Stimulated activated CD8-positive, alpha-beta memory T cell treated with anti-CD3 and anti-CD28 coated beads, Interleukin-4, amount 100 ng/mL, for 24 hours (primary cell): ENCODE results near the gene ATP8A2.
"Not testable (repeated sequence)": the region's sequence is repeated elsewhere in the genome, so short reads cannot be mapped to it uniquely, and the experiment has no call there.

ENCODE experiments used
- DNase-seq: peaks from one replicate; pipeline ENCODE4 v3.0.0-alpha.2; 2020; ENCODE audit warnings: low read depth

ATP8A2 gene

GRCh38 chr13:25807562-25807961, 435.8 kb downstream of the ATP8A2 start:
- DNase-seq = no peak

GRCh38 chr13:25811506-25811905, 439.7 kb downstream of the ATP8A2 start:
- DNase-seq = no peak

DNA sequence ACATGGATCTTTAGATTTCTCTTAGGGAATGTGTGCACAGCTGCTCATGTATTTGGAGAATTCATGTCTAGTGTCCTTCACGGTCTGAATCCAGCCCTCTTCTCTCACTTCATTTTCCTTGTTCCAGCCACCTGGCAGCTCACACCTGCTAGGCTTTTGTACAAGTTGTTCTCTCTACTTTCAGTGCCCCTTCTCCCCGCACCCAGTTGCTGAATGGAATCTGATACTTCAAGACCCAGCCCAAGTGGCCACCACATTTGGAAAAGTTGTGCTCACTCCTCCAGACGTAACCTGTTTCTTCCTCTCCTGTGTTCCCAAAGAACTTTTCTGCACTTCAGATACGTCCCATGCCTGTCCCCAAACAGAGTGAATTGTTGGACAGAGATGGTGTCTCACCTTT, 444.5 kb downstream of the ATP8A2 start:
- no peak for DNase-seq

DNA sequence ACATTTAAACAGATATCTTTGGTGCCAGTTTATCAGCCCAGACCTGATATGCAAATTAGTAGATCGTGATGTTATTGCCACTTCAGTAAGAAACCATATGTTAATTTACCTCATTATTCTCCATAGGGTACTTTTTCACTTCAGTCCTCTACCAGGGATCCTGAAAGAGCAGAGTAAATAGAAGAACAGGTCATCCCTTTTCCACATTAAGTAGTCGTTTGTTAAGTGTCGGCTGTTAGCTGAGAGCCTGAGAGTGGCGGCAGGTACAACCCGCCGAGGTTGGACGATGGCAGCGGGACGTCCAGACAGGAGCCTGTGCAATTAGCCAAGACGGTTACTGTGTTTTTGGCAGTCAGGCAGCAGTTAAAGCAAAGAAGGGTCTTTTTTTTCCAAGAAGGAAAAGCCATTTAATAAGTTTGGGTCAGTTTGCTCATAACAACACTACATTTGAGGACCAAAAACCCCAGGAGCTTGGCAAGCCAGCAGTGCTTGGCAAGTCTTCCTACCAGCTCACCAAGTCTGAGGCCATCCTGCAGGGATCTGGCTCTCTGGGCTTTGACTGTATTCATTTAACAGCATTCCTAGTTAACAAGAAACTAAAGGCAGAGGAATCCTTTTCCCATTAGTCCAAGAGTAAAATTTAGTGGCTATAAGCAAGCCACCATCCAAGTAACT, 448.2 kb downstream of the ATP8A2 start:
- no peak for DNase-seq

DNA sequence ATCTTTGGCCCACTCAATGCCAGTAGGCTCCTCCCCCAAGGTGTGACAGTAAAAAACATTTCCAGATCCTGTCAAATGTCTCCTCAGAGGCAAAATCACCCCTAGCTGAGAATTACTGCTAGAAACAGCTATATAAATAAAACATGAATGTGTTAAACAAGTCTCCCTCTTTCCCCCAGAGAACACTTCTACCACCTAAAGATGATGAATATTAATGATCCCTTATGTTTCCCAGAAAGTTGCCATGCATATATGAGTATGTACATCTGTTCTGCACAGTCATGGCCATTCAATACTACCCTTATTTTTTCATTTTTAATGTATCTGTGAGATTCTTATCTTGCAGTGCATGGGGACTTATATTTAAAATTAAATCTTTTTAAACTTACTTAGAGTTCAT, 450.0 kb downstream of the ATP8A2 start:
- DNase-seq = no peak

GRCh38 chr13:25827221-25827620, 455.4 kb downstream of the ATP8A2 start:
- DNase-seq = not testable (repeated sequence)

- no peak for DNase-seq
Measured at GRCh38 chr13:25827831-25828465, 456.2 kb downstream of the ATP8A2 start.

GRCh38 chr13:25833761-25834160, 462.0 kb downstream of the ATP8A2 start:
- DNase-seq = no peak

DNA sequence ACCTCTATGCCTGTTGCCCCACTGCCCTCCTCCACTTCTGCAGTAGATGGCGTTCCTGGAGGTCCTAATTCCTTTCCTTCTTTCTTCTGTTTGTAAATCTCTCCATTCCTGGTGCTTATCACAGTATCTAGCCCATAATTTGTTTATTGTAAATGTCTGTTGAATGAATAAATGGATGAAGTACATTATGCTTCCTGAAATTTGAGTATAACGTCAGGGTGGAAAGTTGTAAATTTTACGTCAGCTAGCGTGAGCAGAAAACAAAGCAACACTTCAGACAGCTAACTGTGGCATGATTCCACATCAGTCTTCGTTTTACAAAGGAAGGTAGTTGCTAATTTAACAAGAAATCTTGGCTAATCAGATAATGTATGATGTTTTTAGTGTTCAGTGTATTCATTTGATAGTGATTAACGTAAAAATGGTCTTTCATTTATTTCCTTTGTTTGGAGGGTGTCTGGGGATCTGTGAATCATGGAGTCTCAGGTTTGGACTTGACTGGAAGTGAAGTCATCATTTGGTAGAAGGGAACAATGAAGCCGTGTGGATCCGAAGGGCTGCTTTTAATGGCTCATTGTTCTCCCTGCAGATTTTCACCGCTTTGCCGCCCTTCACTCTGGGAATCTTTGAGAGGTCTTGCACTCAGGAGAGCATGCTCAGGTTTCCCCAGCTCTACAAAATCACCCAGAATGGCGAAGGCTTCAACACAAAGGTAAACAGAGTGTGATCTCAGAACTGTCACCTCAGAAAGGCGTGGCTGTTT, 465.0 kb downstream of the ATP8A2 start:
- no peak for DNase-seq

GRCh38 chr13:25839371-25839770, 467.6 kb downstream of the ATP8A2 start:
- DNase-seq = no peak

GRCh38 chr13:25840261-25840660, 468.5 kb downstream of the ATP8A2 start:
- DNase-seq = no peak

DNA sequence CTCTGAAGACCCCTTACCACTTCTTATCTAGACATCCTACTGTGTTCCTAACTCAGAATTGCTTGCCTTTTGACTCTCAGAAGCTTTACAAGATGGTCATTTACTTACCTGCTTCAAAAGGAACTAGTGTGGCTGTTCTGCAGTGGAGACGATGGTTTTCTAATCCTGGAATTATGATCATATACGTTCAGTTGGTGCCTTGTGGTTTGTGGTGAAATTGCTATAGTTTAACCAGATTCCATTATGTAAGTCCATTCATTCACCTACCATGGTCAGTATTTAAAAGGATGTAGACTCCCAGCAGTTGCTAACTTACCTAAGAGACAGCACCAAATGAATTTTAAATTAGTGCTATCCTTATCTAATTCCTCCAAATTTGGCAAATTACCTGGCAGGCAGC, 469.2 kb downstream of the ATP8A2 start:
- no peak for DNase-seq

- DNase-seq = no peak
Measured at GRCh38 chr13:25843692-25844091, 471.9 kb downstream of the ATP8A2 start.

- DNase-seq = no peak
Measured at GRCh38 chr13:25844559-25845434, 473.0 kb downstream of the ATP8A2 start.

DNA sequence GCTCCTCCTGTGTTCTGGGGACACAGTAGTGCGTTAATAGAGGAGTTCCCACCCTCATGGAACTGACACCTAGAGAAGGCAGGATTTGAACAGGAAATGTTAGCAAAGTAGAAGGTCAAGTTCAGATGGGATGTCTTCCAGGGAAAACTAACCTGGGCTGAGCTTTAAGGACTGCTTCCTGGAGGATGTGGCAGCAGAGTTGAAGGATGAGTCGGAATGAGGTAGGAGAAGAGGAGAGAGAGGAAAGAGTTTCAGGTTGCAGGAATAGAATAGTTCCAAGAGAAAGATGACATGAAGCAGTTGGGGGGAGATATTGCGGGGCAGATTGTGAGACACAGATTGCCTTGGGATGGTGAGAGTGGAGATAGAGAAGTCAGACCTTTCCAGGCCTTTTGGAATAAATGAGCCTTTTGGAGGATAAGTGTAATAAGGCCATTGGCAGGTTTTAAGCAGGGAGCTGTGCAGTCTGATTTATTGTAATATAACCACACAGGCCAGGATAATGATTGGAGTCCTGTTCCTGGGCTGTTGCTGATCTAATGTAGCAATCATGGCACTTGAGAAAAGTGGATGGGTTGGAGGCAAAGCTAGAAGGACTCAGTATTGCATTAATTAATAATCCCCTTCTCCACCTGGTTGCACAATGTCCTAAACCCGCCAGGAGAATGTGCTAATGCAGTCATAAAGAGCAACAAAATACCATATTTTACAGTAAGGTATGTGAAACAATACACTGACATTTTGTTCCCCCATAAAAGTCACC, 474.6 kb downstream of the ATP8A2 start:
- no peak for DNase-seq

DNA sequence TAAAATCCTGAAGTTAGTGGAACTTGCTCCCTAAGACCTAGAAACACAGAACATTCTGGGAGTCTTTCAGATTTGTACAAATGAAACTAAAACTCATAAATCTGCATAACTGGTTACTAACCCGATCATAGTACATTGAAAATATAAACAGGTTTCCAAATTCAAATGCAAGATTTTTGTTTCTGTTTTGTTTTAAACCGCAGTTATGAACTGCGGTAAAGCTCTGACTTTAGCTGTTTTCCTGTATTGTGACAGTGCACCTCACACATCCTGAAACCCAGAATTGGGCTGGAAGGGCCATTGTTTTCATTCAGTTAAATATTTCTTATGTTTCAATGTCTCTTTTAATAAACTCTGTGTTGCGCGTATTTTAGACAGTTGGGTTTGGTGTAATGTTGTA, 475.4 kb downstream of the ATP8A2 start:
- DNase-seq = no peak

DNA sequence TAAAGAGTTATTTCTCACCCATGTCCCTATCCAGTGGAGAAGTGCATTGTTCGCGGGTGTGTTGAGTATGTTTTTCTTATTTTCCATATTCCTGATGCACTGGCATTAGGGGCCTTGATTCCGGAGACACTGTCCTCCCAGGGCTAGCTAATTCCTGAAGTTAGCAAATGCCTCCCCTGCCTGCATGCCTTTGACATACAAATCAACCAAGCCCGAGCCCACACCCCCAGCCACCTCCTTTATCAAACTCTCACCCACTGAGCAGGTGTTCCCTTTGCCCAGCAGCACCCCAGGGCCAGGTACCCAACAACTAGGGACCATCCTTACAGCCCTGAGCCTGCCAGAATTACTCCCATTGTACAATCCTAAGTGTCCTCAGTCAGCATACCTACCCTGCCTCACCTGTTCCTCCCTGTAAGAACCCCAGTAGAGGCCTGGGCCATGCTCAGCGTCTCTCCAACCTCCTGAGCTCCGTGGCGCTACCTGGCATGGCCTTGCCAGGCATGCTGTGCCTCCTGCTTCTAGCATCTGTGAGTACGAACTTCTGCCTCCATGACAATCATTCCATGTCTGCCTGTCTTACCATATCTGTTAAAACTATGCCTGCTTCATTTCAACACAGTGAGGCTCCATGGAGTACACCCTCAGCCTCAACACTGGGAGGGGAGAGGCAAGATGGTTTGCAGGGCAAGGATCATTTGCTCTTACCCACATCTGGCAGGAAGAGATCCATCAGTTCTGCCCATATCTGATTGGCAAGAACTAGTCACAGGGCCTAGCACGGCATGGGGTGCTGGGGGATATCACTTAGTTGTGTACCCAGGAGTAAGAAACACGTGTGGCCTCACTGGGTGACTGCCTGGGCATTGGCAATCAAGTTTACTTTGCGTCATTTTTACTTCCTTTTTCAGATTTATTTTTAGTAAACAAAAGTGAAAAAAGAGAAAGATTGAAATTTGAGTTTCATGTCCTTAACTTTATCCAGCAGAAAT, 476.2 kb downstream of the ATP8A2 start:
- DNase-seq = no peak

DNA sequence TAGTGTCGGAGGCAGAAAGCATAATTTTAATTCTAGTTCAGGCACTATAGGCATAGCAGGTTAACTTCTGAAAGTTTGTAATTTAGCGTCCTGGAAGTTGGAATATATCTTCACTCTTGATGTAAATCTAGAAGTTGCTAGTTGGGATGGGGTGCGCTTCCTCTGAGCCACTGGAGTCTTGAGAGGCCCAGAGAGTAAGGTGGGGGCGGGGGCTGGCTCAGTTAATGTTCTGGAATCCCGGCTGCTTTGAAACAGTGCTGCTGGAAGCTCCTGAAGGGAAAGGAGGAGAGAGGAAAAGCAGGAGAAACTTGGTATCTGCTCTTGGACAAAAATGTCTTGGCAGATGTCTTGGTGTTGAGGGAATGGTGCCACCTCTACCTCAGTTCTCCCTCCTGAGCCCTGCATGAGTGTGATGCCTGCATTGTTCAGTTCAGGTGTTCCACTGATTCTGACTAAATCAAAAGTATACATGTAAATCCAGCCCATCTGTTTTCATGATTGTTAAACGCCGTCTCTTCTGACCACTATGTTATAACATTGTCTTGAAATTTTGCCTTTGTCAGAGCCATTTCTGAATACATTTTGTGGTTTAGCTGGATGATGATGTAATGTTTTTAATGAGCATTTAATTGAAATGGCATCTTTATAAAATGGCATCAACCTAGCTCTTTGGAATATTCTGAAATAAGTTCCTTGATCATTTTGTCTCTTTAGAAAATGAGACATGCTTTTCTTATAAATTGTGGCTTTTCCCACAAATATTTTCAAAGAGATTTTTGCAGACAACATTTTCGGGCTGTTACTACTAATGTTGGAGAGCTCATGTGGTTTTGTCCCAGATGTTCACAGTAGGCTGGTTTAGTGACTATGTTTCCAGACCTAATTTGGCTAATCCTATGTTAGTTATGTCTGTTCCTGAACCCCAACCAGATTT, 477.3 kb downstream of the ATP8A2 start:
- DNase-seq = no peak

- DNase-seq = no peak
Measured at GRCh38 chr13:25857830-25858229, 486.1 kb downstream of the ATP8A2 start.
